ENCODE measurements around the gene HOXC12.

DNA sequence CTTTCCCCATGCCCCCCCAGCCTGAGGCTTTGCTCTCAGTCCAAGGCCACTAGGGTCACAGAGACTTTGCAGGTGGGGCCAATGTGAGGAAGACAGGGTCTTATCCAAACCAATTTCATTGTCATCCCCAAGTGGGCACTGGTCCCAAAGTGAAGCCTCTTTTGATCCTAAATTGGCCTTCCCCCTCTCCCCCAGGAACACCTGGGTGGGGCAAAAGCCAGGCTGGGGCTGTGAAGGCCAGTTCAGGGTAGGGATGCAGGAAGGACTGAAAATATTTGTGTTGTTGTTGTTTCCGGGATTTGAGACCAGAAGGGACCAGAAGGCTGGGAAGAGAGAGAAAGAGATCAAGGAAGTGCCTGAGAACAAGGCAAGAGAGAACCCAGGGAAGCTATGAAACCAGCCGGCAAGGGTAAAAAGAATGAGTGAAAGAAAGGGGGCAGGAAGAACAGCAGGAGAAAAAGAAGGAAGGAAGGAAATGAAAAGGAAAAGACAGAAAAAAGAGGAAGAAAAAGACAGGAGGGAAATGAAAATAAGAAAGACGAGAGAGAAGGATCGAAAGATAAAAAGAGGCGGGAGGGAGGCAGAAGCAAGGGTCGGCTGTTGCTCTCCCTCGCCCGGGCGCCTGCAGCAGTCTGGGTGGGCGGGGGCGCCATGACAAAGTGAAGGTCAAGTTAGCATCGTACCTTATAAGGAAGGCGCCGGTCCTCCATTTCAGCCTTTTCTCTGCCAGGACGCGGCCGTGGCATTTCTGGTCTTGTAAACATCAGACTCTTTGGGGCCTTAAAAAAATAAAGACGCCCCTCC, 10.8 kb downstream of the HOXC12 start:
- no peak for TF ChIP-seq ZEB2 (tag by site-specific recombination; IDR thresholded peaks at IDR 0.05)
- no peak for TF ChIP-seq ZNF488 (tag by site-specific recombination; IDR thresholded peaks at IDR 0.05)
- TF ChIP-seq YY1 (tag by site-specific recombination; IDR thresholded peaks at IDR 0.05): peak; percentile 16; the same call in 1 of the 2 replicates
- no peak for TF ChIP-seq CTCF (tag by site-specific recombination; IDR thresholded peaks at IDR 0.05)
- TF ChIP-seq ZNF529 (tag by site-specific recombination; IDR thresholded peaks at IDR 0.05; ENCODE audit: insufficient replicate concordance): no peak
- TF ChIP-seq, protein P1, sequence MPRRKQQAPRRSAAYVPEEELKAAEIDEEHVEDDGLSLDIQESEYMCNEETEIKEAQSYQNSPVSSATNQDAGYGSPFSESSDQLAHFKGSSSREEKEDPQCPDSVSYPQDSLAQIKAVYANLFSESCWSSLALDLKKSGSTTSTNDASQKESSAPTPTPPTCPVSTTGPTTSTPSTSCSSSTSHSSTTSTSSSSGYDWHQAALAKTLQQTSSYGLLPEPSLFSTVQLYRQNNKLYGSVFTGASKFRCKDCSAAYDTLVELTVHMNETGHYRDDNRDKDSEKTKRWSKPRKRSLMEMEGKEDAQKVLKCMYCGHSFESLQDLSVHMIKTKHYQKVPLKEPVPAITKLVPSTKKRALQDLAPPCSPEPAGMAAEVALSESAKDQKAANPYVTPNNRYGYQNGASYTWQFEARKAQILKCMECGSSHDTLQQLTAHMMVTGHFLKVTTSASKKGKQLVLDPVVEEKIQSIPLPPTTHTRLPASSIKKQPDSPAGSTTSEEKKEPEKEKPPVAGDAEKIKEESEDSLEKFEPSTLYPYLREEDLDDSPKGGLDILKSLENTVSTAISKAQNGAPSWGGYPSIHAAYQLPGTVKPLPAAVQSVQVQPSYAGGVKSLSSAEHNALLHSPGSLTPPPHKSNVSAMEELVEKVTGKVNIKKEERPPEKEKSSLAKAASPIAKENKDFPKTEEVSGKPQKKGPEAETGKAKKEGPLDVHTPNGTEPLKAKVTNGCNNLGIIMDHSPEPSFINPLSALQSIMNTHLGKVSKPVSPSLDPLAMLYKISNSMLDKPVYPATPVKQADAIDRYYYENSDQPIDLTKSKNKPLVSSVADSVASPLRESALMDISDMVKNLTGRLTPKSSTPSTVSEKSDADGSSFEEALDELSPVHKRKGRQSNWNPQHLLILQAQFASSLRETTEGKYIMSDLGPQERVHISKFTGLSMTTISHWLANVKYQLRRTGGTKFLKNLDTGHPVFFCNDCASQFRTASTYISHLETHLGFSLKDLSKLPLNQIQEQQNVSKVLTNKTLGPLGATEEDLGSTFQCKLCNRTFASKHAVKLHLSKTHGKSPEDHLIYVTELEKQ (tag by site-specific recombination; IDR thresholded peaks at IDR 0.05; ENCODE audit: borderline replicate concordance): no peak
- no peak for TF ChIP-seq ZNF830 (tag by site-specific recombination; IDR thresholded peaks at IDR 0.05; ENCODE audit: low read depth)
- TF ChIP-seq, protein P2, sequence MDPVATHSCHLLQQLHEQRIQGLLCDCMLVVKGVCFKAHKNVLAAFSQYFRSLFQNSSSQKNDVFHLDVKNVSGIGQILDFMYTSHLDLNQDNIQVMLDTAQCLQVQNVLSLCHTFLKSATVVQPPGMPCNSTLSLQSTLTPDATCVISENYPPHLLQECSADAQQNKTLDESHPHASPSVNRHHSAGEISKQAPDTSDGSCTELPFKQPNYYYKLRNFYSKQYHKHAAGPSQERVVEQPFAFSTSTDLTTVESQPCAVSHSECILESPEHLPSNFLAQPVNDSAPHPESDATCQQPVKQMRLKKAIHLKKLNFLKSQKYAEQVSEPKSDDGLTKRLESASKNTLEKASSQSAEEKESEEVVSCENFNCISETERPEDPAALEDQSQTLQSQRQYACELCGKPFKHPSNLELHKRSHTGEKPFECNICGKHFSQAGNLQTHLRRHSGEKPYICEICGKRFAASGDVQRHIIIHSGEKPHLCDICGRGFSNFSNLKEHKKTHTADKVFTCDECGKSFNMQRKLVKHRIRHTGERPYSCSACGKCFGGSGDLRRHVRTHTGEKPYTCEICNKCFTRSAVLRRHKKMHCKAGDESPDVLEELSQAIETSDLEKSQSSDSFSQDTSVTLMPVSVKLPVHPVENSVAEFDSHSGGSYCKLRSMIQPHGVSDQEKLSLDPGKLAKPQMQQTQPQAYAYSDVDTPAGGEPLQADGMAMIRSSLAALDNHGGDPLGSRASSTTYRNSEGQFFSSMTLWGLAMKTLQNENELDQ (tag by site-specific recombination; IDR thresholded peaks at IDR 0.05; ENCODE audit: low read depth): no peak
- no peak for TF ChIP-seq ZNF280D (tag by site-specific recombination; IDR thresholded peaks at IDR 0.05)
- TF ChIP-seq, protein P3, sequence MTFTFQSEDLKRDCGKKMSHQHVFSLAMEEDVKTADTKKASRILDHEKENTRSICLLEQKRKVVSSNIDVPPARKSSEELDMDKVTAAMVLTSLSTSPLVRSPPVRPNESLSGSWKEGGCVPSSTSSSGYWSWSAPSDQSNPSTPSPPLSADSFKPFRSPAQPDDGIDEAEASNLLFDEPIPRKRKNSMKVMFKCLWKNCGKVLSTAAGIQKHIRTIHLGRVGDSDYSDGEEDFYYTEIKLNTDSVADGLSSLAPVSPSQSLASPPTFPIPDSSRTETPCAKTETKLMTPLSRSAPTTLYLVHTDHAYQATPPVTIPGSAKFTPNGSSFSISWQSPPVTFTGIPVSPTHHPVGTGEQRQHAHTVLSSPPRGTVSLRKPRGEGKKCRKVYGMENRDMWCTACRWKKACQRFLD (tag by site-specific recombination; IDR thresholded peaks at IDR 0.05): no peak

Measured in HEK293 (cell line).